Panc1 (cell line): ENCODE measurements around the gene CACNA1C. TPM values are rescaled to one million over a fixed set of nuclear protein-coding genes. Genes with fewer than 3 reads are reported as not detected.

Experiments used
- ATAC-seq: fragments of 200-7000 bp; cut with Tn5 transposase; 2 replicates; pipeline ENCODE4 v1.9.1; 2020; ENCODE audit warnings: mild to moderate bottlenecking, moderate library complexity
- BruUV-seq: library from RNA; stranded (reverse); fragments of 400-500 nt; replicated peaks from 2 replicates; lab custom pipeline; 2021; lab: Mats Ljungman, UMichigan
- CTCF ChIA-PET: fragments of 300-600 bp; sonication (Branson Sonifier 250); formaldehyde crosslinking; loops from one replicate; lab custom pipeline; 2022; ENCODE audit warnings: antibody characterized with exemption; lab: Charles Lee
- POLR2A ChIA-PET: fragments of 300-600 bp; sonication (Branson Sonifier 250); formaldehyde crosslinking; loops from one replicate; lab custom pipeline; 2022; ENCODE audit warnings: antibody characterized with exemption; lab: Charles Lee
- DNase-seq: peaks from one replicate; pipeline ENCODE4 v3.0.0-alpha.2; 2010; ENCODE audit warnings: low read depth, low spot score
- H3K27ac ChIP-seq: 2 replicates; pipeline ENCODE4 v1.5.1; 2011; ENCODE audit warnings: mild to moderate bottlenecking, low read length, inconsistent platforms
- H3K27me3 ChIP-seq: fragments of 200-500 bp; sonication (Bioruptor generic); 2 replicates; pipeline ENCODE4 v1.6.0; 2014; ENCODE audit warnings: low read length, inconsistent platforms; ENCODE audit not compliant: control insufficient read depth, insufficient read depth
- H3K36me3 ChIP-seq: fragments of 200-500 bp; sonication (Bioruptor generic); 2 replicates; pipeline ENCODE4 v1.5.1; 2014; ENCODE audit warnings: inconsistent platforms, mild to moderate bottlenecking, low read length, moderate library complexity; ENCODE audit not compliant: control insufficient read depth, insufficient read depth
- H3K4me1 ChIP-seq: 2 replicates; pipeline ENCODE4 v1.5.1; 2011; ENCODE audit warnings: inconsistent platforms, mild to moderate bottlenecking, low read length, moderate library complexity; ENCODE audit not compliant: control insufficient read depth, insufficient read depth
- H3K4me3 ChIP-seq, 2 experiments: 2 replicates each; pipeline ENCODE4 v1.5.1; 2011 to 2012; ENCODE audit warnings: low read depth in 2 of 2, low read length in 2 of 2, mild to moderate bottlenecking in 2 of 2, inconsistent platforms in 1 of 2, moderate library complexity in 1 of 2
- H3K9me3 ChIP-seq: fragments of 200-500 bp; sonication (Bioruptor generic); 2 replicates; pipeline ENCODE4 v1.5.1; 2014; ENCODE audit warnings: low read depth, mild to moderate bottlenecking, inconsistent platforms, low read length, moderate library complexity; ENCODE audit not compliant: control insufficient read depth, insufficient read depth
- CTCF ChIP-seq: fragments of 450-650 bp; IDR thresholded peaks from 2 replicates; pipeline ENCODE4 v1.5.1; 2017; ENCODE audit warnings: mild to moderate bottlenecking
- POLR2AphosphoS5 ChIP-seq: IDR thresholded peaks from 2 replicates; pipeline ENCODE4 v1.6.1; 2012; ENCODE audit warnings: mild to moderate bottlenecking, low read depth, low read length, moderate library complexity
- REST ChIP-seq, 2 experiments: IDR thresholded peaks; 2 replicates each; pipeline ENCODE4 v1.6.1; 2011 to 2012; ENCODE audit warnings: low read depth in 2 of 2, control low read depth in 1 of 2, low read length in 1 of 2, mild to moderate bottlenecking in 1 of 2, moderate library complexity in 1 of 2; ENCODE audit not compliant: insufficient read depth in 1 of 2
- SIN3A ChIP-seq: IDR thresholded peaks from 2 replicates; pipeline ENCODE4 v1.6.1; 2012; ENCODE audit warnings: low read depth, mild to moderate bottlenecking, low read length, moderate library complexity, borderline replicate concordance; ENCODE audit not compliant: insufficient read depth
- TCF7L2 ChIP-seq: IDR thresholded peaks from 2 replicates; pipeline ENCODE4 v1.6.1; 2011; ENCODE audit warnings: mild to moderate bottlenecking, low read depth, low read length, inconsistent platforms
- in situ Hi-C: cut with HindIII; loops from 2 replicates; pipeline ENCODE4 v1.10.0; 2016; ENCODE audit warnings: low sequenced_read_pairs, low pct_unique_long_range_greater_than_20kb
- intact Hi-C: fragments of 100-400 bp; cut with micrococcal nuclease; formaldehyde crosslinking; loops from one replicate; pipeline ENCODE4 v1.10.0; 2022; ENCODE audit not compliant: unreplicated experiment
- total RNA-seq: library from RNA; stranded (reverse); gene quantifications from one replicate; pipeline ENCODE4 v1.2.1, GENCODE V29; 2021; ENCODE audit not compliant: unreplicated experiment

Gene CACNA1C
- total RNA-seq, 1 experiment from 2014 or later: 0.03 TPM

GRCh38 chr12:2306735-2307134 is 253.9 kb downstream of the CACNA1C start:
- in situ Hi-C loops (no loop called here), intact Hi-C loops (no loop called here)
- Histone ChIP-seq H3K36me3 (no peaks in the 10 kb centered on the region), H3K27ac (no peak overlapping the region), H3K27me3 (no peaks in the 10 kb centered on the region), H3K4me3 (no peak overlapping the region), H3K9me3 (no peaks in the 10 kb centered on the region), H3K4me1 (no peaks in the 10 kb centered on the region)
- ATAC-seq: no peak
- BruUV-seq: no TSS peak
- TF ChIP-seq CTCF (no peak), REST (IDR thresholded peaks at IDR 0.05; ENCODE audit: insufficient read depth in 1 of 2, low read depth in 2 of 2, low read length in 1 of 2) (no peak), SIN3A (no peak), POLR2AphosphoS5 (no peak), TCF7L2 (no peak)
- DNase-seq: no peak
- POLR2A ChIA-PET: no interaction called here
- CTCF ChIA-PET: no interaction called here

GRCh38 chr12:2307550-2307949 is 254.8 kb downstream of the CACNA1C start:
- Histone ChIP-seq H3K9me3 (no peaks in the 10 kb centered on the region), H3K27ac (no peak overlapping the region), H3K4me1 (no peaks in the 10 kb centered on the region), H3K27me3 (no peaks in the 10 kb centered on the region), H3K36me3 (no peaks in the 10 kb centered on the region), H3K4me3 (no peak overlapping the region)
- BruUV-seq: no TSS peak
- ATAC-seq (no peak), DNase-seq (no peak)
- TF ChIP-seq SIN3A: no peak
- TF ChIP-seq REST (IDR thresholded peaks at IDR 0.05; ENCODE audit: insufficient read depth in 1 of 2, low read depth in 2 of 2, low read length in 1 of 2): no peak
- no peak for TF ChIP-seq CTCF
- no peak for TF ChIP-seq TCF7L2
- no peak for TF ChIP-seq POLR2AphosphoS5
- intact Hi-C loops (no loop called here), in situ Hi-C loops (no loop called here)
- ChIA-PET POLR2A (no interaction called here), CTCF (no interaction called here)
